Measurements from ENCODE around the gene STPG4. TPM values are rescaled to one million over a fixed set of nuclear protein-coding genes. Genes with fewer than 3 reads are reported as not detected.
"Not testable (repeated sequence)": the region's sequence is repeated elsewhere in the genome, so short reads cannot be mapped to it uniquely, and the experiment has no call there.

STPG4 gene
- total RNA-seq, 1 experiment from 2014 or later, result 10.6 TPM

- H3K9me2 ChIP-seq (ENCODE audit: insufficient read depth); H4K20me1 ChIP-seq (ENCODE audit: insufficient read depth); ATAC-seq; CTCF ChIA-PET; H3K4me3 ChIP-seq (replicated peaks in 1 of 2; ENCODE audit: low read depth in 1 of 2, low read length in 2 of 2); H3K27me3 ChIP-seq (ENCODE audit: insufficient read depth, low read length); H3K36me3 ChIP-seq (ENCODE audit: control insufficient read depth in 1 of 2, insufficient read depth in 2 of 2, low read length in 2 of 2); H2AFZ ChIP-seq (ENCODE audit: low read depth, low read length, poor library complexity, severe bottlenecking); DNase-seq (ENCODE audit: low read depth, low spot score); intact Hi-C loops (cut with micrococcal nuclease); H3K9ac ChIP-seq (ENCODE audit: low read length); H3K9me3 ChIP-seq (ENCODE audit: control insufficient read depth in 1 of 2, insufficient read depth in 1 of 2, low read depth in 1 of 2, low read length in 2 of 2); H3K27ac ChIP-seq (ENCODE audit: low read depth, low read length); POLR2A ChIA-PET; RAD21 ChIA-PET (ENCODE audit: low non-redundant PET in 1 of 2, low total read pairs in 2 of 2, uncharacterized antibody in 2 of 2, unreplicated experiment in 2 of 2); BruUV-seq (replicated peaks): not testable (repeated sequence)
- H3K4me2 ChIP-seq (ENCODE audit: low read length), result peak overlapping the region; percentile 27
- H3K79me2 ChIP-seq (ENCODE audit: insufficient read depth, low read length), result peaks cover 46% of the 10 kb centered on the region
- peaks cover 2 to 27% of the 10 kb centered on the region in 2 experiments; a peak in 3 of 4 replicates for H3K4me1 ChIP-seq (ENCODE audit: control insufficient read depth in 1 of 2, insufficient read depth in 2 of 2, low read length in 2 of 2)
These were observed 48.9 kb downstream of the STPG4 start for GRCh38 chr2:47106231-47106630.

- H3K9me3 ChIP-seq (ENCODE audit: control insufficient read depth in 1 of 2, insufficient read depth in 1 of 2, low read depth in 1 of 2, low read length in 2 of 2); H3K36me3 ChIP-seq (ENCODE audit: control insufficient read depth in 1 of 2, insufficient read depth in 2 of 2, low read length in 2 of 2); H2AFZ ChIP-seq (ENCODE audit: low read depth, low read length, poor library complexity, severe bottlenecking); ATAC-seq; H3K4me2 ChIP-seq (ENCODE audit: low read length); H3K4me3 ChIP-seq (replicated peaks in 1 of 2; ENCODE audit: low read depth in 1 of 2, low read length in 2 of 2); H4K20me1 ChIP-seq (ENCODE audit: insufficient read depth); H3K9ac ChIP-seq (ENCODE audit: low read length); DNase-seq (ENCODE audit: low read depth, low spot score); H3K9me2 ChIP-seq (ENCODE audit: insufficient read depth); CTCF ChIA-PET; BruUV-seq (replicated peaks); intact Hi-C loops (cut with micrococcal nuclease); H3K27ac ChIP-seq (ENCODE audit: low read depth, low read length); RAD21 ChIA-PET (ENCODE audit: low non-redundant PET in 1 of 2, low total read pairs in 2 of 2, uncharacterized antibody in 2 of 2, unreplicated experiment in 2 of 2); H3K4me1 ChIP-seq (ENCODE audit: control insufficient read depth in 1 of 2, insufficient read depth in 2 of 2, low read length in 2 of 2); H3K27me3 ChIP-seq (ENCODE audit: insufficient read depth, low read length); POLR2A ChIA-PET: not testable (repeated sequence)
- H3K79me2 ChIP-seq (ENCODE audit: insufficient read depth, low read length), result peaks cover 72% of the 10 kb centered on the region
These were observed 55.4 kb downstream of the STPG4 start for GRCh38 chr2:47099712-47100111.

- no peaks in the 10 kb centered on the region for H3K9me3 ChIP-seq (ENCODE audit: control insufficient read depth in 1 of 2, insufficient read depth in 1 of 2, low read depth in 1 of 2, low read length in 2 of 2)
- H3K36me3 ChIP-seq (ENCODE audit: control insufficient read depth in 1 of 2, insufficient read depth in 2 of 2, low read length in 2 of 2), result no peaks in the 10 kb centered on the region
- POLR2A ChIA-PET, result no interaction called here
- CTCF ChIA-PET, result no interaction called here
- H3K9me2 ChIP-seq (ENCODE audit: insufficient read depth), result no peaks in the 10 kb centered on the region
- H3K9ac ChIP-seq (ENCODE audit: low read length), result no peak overlapping the region
- H2AFZ ChIP-seq (ENCODE audit: low read depth, low read length, poor library complexity, severe bottlenecking), result no peak overlapping the region
- TF ChIP-seq CTCF (IDR thresholded peaks at IDR 0.05 in 2 of 3, conservative IDR thresholded peaks at IDR 0.05 in 1 of 3; ENCODE audit: borderline replicate concordance in 1 of 3, insufficient read depth in 1 of 3, low read depth in 2 of 3, low read length in 2 of 3) (no peak), ATF3 (IDR thresholded peaks at IDR 0.05) (no peak), POLR2A (IDR thresholded peaks at IDR 0.05; ENCODE audit: borderline replicate concordance, extremely low read depth, insufficient read depth, insufficient read length) (no peak), MAX (IDR thresholded peaks at IDR 0.05) (no peak), SIN3A (IDR thresholded peaks at IDR 0.05; ENCODE audit: low read depth) (no peak), JUND (IDR thresholded peaks at IDR 0.05) (no peak), RAD21 (IDR thresholded peaks at IDR 0.05; ENCODE audit: low read depth) (no peak), EZH2phosphoT487 (IDR thresholded peaks at IDR 0.05; ENCODE audit: borderline replicate concordance) (no peak)
- intact Hi-C loops (cut with micrococcal nuclease), result no loop called here
- H3K27me3 ChIP-seq (ENCODE audit: insufficient read depth, low read length), result no peaks in the 10 kb centered on the region
- H3K4me1 ChIP-seq (ENCODE audit: control insufficient read depth in 1 of 2, insufficient read depth in 2 of 2, low read length in 2 of 2), result no peaks in the 10 kb centered on the region
- DNase-seq (ENCODE audit: low read depth, low spot score) (no peak), ATAC-seq (no peak)
- no peak overlapping the region for H3K4me3 ChIP-seq (replicated peaks in 1 of 2; ENCODE audit: low read depth in 1 of 2, low read length in 2 of 2)
- H3K4me2 ChIP-seq (ENCODE audit: low read length), result no peak overlapping the region
- BruUV-seq (replicated peaks), result no TSS peak
- no peak overlapping the region for H3K27ac ChIP-seq (ENCODE audit: low read depth, low read length)
- H3K79me2 ChIP-seq (ENCODE audit: insufficient read depth, low read length), result peaks cover 73% of the 10 kb centered on the region
- no peaks in the 10 kb centered on the region for H4K20me1 ChIP-seq (ENCODE audit: insufficient read depth)
- RAD21 ChIA-PET (ENCODE audit: low non-redundant PET in 1 of 2, low total read pairs in 2 of 2, uncharacterized antibody in 2 of 2, unreplicated experiment in 2 of 2), result no interaction called here
These were observed 56.2 kb downstream of the STPG4 start for GRCh38 chr2:47098953-47099352.
